ENCODE results near the gene BPIFB4. TPM values are rescaled to one million over a fixed set of nuclear protein-coding genes. Genes with fewer than 3 reads are reported as not detected.

BPIFB4 gene
- polyA plus RNA-seq, 1 donor (not counting 4 experiments of a cell fraction or from before 2014, with no cell fraction given), result not detected

DNA sequence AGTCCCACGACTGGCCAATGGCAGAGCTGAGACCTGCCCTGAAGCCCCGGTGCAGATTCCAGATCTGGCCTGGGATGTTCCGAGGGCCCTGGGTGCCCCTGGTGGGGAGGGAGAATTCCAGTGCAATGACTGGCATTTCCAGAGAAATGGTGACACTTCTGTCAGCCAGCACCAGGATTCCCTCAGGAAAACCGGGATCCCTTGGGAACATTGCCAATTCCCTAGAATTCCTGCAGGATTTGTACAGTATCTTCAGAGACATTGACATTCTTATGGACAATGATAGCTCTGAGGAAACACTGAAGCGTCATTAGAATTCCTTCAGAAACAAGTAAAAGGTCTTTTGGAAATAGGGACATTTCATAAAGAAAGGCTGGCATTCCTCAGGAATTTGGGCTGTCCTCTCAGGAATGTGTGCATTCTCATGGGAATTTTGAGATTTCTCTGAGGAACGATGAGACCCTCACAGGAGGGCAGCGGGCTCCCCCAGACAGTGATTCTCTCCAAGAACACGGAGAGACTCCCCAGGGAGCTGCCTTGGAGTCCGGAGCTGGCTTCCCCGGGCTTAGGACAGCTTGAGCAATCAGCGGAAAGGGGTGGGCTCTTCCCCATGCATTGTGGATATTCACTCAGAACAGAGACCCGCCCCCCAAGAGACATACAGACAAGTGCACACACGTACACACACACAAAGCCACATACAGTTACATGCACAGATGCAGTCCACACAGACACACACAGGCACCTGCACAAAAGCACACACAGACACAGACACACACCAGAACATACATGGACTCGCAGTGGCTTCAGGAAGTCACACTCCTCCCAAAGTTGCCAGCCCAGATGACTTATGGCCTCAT is 53.3 kb downstream of the BPIFB4 start:
- no peak overlapping the region for H3K4me2 ChIP-seq (ENCODE audit: control insufficient read depth, extremely low read depth, insufficient read depth, low read depth, low read length)
- no peak overlapping the region for H3K27ac ChIP-seq (ENCODE audit: control insufficient read depth, insufficient read depth, low read length)
- no peaks in the 10 kb centered on the region for H3K4me1 ChIP-seq (ENCODE audit: control insufficient read depth, extremely low read depth, insufficient read depth, low read length)
- TF ChIP-seq, protein P1, sequence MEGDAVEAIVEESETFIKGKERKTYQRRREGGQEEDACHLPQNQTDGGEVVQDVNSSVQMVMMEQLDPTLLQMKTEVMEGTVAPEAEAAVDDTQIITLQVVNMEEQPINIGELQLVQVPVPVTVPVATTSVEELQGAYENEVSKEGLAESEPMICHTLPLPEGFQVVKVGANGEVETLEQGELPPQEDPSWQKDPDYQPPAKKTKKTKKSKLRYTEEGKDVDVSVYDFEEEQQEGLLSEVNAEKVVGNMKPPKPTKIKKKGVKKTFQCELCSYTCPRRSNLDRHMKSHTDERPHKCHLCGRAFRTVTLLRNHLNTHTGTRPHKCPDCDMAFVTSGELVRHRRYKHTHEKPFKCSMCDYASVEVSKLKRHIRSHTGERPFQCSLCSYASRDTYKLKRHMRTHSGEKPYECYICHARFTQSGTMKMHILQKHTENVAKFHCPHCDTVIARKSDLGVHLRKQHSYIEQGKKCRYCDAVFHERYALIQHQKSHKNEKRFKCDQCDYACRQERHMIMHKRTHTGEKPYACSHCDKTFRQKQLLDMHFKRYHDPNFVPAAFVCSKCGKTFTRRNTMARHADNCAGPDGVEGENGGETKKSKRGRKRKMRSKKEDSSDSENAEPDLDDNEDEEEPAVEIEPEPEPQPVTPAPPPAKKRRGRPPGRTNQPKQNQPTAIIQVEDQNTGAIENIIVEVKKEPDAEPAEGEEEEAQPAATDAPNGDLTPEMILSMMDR (optimal IDR thresholded peaks at IDR 0.05 in 1 of 3, IDR thresholded peaks at IDR 0.05 in 1 of 3, conservative IDR thresholded peaks at IDR 0.05 in 1 of 3; ENCODE audit: extremely low read depth in 1 of 3, insufficient read depth in 2 of 3, low read length in 3 of 3), result no peak
- no peak for TF ChIP-seq EZH2 (IDR thresholded peaks at IDR 0.05; ENCODE audit: low read length)
- dilution Hi-C loops (cut with MboI; ENCODE audit: extremely low pct_ligation_motif_present, low sequenced_read_pairs), result no loop called here
- no peak for FAIRE-seq
- H2AFZ ChIP-seq (ENCODE audit: control insufficient read depth, low read length), result no peak overlapping the region
- DNase-seq (ENCODE audit: low read depth, low spot score), result no peak
- no peaks in the 10 kb centered on the region for H3K27me3 ChIP-seq (ENCODE audit: control insufficient read depth, extremely low read depth, insufficient read depth, low read length)
- H3K36me3 ChIP-seq (ENCODE audit: control insufficient read depth in 2 of 2, extremely low read depth in 1 of 2, insufficient read depth in 2 of 2, low read length in 2 of 2), result no peaks in the 10 kb centered on the region
- no peaks in the 10 kb centered on the region for H3K9me1 ChIP-seq (ENCODE audit: control insufficient read depth, extremely low read depth, insufficient read depth, low read length)
- H4K20me1 ChIP-seq (ENCODE audit: control insufficient read depth, extremely low read depth, insufficient read depth, low read length), result no peaks in the 10 kb centered on the region
- no peak overlapping the region for H3K9ac ChIP-seq (ENCODE audit: control insufficient read depth, extremely low read depth, insufficient read depth, low read length)
- no peaks in the 10 kb centered on the region for H3K79me2 ChIP-seq (ENCODE audit: control insufficient read depth, insufficient read depth, low read length)
- no peaks in the 10 kb centered on the region for H3K9me3 ChIP-seq (ENCODE audit: control insufficient read depth, low read depth, low read length)
- H3K4me3 ChIP-seq (ENCODE audit: control insufficient read depth in 2 of 3, extremely low read depth in 1 of 3, insufficient read depth in 2 of 3, low read depth in 1 of 3, low read length in 3 of 3), result no peak overlapping the region

DNA sequence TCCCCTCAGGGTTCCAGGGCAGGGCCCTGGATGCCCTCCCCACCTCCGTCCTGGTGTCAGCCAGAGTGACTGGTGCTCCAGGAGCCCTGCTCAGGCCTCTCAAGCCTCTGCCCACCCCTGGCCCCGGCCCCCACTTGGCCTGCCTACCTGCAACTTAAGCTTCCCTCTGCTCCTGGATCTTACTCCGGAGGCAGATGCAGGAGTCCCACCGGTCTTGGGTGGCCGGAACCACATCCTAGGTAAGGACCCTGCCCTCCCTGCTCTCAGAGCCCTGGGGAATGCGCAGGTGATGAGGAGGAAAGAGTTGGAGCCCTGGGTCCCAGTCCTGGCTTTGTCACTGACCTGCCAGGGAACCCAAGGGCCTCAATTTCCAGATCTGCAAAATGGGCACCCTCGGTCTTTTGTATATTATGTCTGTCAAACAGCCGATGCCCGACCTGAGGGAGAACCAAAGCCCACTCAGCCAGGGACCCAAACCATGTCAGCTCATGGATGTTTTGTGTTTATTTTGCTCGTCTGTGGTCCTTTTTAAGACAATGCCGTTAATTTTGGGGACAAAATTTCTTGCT is 54.0 kb downstream of the BPIFB4 start:
- H2AFZ ChIP-seq (ENCODE audit: control insufficient read depth, low read length), result no peak overlapping the region
- no peaks in the 10 kb centered on the region for H3K36me3 ChIP-seq (ENCODE audit: control insufficient read depth in 2 of 2, extremely low read depth in 1 of 2, insufficient read depth in 2 of 2, low read length in 2 of 2)
- no peaks in the 10 kb centered on the region for H3K79me2 ChIP-seq (ENCODE audit: control insufficient read depth, insufficient read depth, low read length)
- no peaks in the 10 kb centered on the region for H4K20me1 ChIP-seq (ENCODE audit: control insufficient read depth, extremely low read depth, insufficient read depth, low read length)
- no peak overlapping the region for H3K9ac ChIP-seq (ENCODE audit: control insufficient read depth, extremely low read depth, insufficient read depth, low read length)
- H3K9me1 ChIP-seq (ENCODE audit: control insufficient read depth, extremely low read depth, insufficient read depth, low read length), result no peaks in the 10 kb centered on the region
- H3K27me3 ChIP-seq (ENCODE audit: control insufficient read depth, extremely low read depth, insufficient read depth, low read length), result no peaks in the 10 kb centered on the region
- dilution Hi-C loops (cut with MboI; ENCODE audit: extremely low pct_ligation_motif_present, low sequenced_read_pairs), result no loop called here
- no peak overlapping the region for H3K4me3 ChIP-seq (ENCODE audit: control insufficient read depth in 2 of 3, extremely low read depth in 1 of 3, insufficient read depth in 2 of 3, low read depth in 1 of 3, low read length in 3 of 3)
- no peaks in the 10 kb centered on the region for H3K9me3 ChIP-seq (ENCODE audit: control insufficient read depth, low read depth, low read length)
- TF ChIP-seq, protein P1 (optimal IDR thresholded peaks at IDR 0.05 in 1 of 3, IDR thresholded peaks at IDR 0.05 in 1 of 3, conservative IDR thresholded peaks at IDR 0.05 in 1 of 3; ENCODE audit: extremely low read depth in 1 of 3, insufficient read depth in 2 of 3, low read length in 3 of 3), result no peak
- no peak for TF ChIP-seq EZH2 (IDR thresholded peaks at IDR 0.05; ENCODE audit: low read length)
- no peak overlapping the region for H3K4me2 ChIP-seq (ENCODE audit: control insufficient read depth, extremely low read depth, insufficient read depth, low read depth, low read length)
- FAIRE-seq (no peak), DNase-seq (ENCODE audit: low read depth, low spot score) (no peak)
- H3K27ac ChIP-seq (ENCODE audit: control insufficient read depth, insufficient read depth, low read length), result no peak overlapping the region
- no peaks in the 10 kb centered on the region for H3K4me1 ChIP-seq (ENCODE audit: control insufficient read depth, extremely low read depth, insufficient read depth, low read length)
